GM20431 (cell line): ENCODE data around the gene PRG2.

Source experiments
- in situ Hi-C: fragments of 300-500 bp; cut with MseI, MboI; formaldehyde crosslinking; loops from one replicate; pipeline ENCODE4 v1.15.0; 2020; ENCODE audit warnings: low sequenced_read_pairs; ENCODE audit not compliant: unreplicated experiment

PRG2 gene

GRCh38 chr11:57353036-57353435, 37.4 kb downstream of the PRG2 start:
- in situ Hi-C loops, result no loop called here

- in situ Hi-C loops, result loop anchor here (25.0 kb wide), 1 partner anchor 313 kb away; the partner anchor contains the start of genes CLP1 and ZDHHC5
Observed at GRCh38 chr11:57349491-57350274, 40.8 kb downstream of the PRG2 start.

- in situ Hi-C loops, result loop anchor here (25.0 kb wide), 1 partner anchor 314 kb away; the partner anchor contains the start of genes CLP1 and ZDHHC5
Observed at GRCh38 chr11:57348636-57349313, 41.7 kb downstream of the PRG2 start.

- in situ Hi-C loops, result loop anchor here (25.0 kb wide), 1 partner anchor 314 kb away; the partner anchor contains the start of genes CLP1 and ZDHHC5
Observed at GRCh38 chr11:57348052-57348451, 42.4 kb downstream of the PRG2 start.

DNA sequence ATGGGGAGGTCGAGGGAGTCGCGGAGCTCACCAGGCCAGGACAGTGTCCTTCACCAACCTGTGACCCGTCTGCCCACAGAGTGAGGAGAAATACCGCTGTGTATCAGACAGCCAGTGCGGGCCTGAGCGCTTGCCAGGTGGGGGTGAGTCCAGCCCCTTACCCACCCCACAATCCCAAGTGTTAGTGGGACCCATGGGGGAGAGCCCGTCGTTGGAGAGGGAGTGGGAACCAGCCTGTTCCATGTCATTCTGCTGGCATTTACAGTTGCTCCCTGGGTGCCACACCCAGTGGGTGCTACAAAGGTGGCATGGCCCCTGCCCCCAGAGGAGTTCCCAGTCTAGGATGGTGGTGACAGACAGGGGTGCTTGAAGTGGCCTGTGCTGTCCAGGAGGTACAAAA, 43.1 kb downstream of the PRG2 start:
- in situ Hi-C loops, result loop anchor here (25.0 kb wide), 1 partner anchor 315 kb away; the partner anchor contains the start of genes CLP1 and ZDHHC5

DNA sequence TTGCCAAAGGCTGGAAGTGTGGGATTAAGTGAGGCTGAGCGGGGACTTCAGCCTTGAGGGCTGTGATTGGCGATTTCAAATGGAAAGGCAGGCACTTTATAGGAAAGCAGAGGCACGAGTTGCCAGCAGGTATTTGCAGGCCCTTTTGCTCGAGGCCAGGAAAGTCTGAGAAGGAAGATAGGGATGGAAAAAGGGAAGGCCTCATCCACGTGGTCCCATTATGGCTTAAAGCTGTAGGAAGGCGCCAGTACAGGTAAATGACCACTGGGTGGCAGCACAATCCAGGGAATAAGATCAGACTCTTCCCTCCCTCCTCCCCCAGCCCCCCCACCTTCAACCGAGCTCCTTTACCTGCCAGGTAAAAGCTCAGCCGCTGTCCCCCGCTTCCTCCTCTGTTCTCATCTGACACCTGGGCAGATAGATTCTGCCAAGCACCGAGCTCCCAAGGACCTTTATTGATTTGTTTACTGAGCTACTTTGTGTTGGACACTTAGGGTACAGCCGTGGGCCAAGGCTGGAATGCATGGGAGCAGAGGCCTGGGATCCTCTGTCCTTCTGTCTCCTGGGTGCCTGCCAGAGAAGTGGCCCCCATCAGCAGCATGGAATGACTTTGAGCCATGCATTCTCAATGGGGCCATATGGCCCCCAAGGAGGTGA, 44.8 kb downstream of the PRG2 start:
- in situ Hi-C loops, result loop anchor here (25.0 kb wide), 1 partner anchor 317 kb away; the partner anchor contains the start of genes CLP1 and ZDHHC5

- in situ Hi-C loops, result loop anchor here (25.0 kb wide), 1 partner anchor 317 kb away; the partner anchor contains the start of genes CLP1 and ZDHHC5
Observed at GRCh38 chr11:57344826-57345225, 45.6 kb downstream of the PRG2 start.

GRCh38 chr11:57343825-57344224, 46.6 kb downstream of the PRG2 start:
- in situ Hi-C loops, result loop anchor here (25.0 kb wide), 1 partner anchor 318 kb away; the partner anchor contains the start of genes CLP1 and ZDHHC5

- in situ Hi-C loops, result loop anchor here (25.0 kb wide), 1 partner anchor 320 kb away; the partner anchor contains the start of genes CLP1 and ZDHHC5
Observed at GRCh38 chr11:57342702-57343101, 47.7 kb downstream of the PRG2 start.

- in situ Hi-C loops, result loop anchor here (25.0 kb wide), 1 partner anchor 321 kb away; the partner anchor contains the start of genes CLP1 and ZDHHC5
Observed at GRCh38 chr11:57341250-57341808, 49.1 kb downstream of the PRG2 start.

- in situ Hi-C loops, result loop anchor here (25.0 kb wide), 1 partner anchor 322 kb away; the partner anchor contains the start of genes CLP1 and ZDHHC5
Observed at GRCh38 chr11:57340039-57340615, 50.3 kb downstream of the PRG2 start.

DNA sequence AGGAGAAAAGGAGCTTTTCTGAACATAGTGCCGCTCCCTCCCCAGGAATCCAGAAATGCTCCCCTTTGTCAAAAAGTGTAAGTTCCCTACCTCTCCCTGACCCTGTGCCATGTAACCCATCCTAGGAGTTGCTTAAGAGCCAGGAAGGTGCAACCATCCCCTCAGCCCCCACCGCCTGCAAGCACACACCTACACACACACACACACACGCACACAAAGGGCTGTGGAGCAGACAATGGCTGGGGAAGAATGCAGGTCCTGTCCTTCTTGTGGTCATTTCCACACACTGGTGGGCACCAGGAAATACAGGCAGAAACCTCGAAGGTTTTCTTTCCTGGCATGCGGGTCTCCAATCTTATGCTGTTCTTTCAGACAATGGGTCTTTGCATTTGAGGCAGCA, 51.1 kb downstream of the PRG2 start:
- in situ Hi-C loops, result loop anchor here (25.0 kb wide), 1 partner anchor 323 kb away; the partner anchor contains the start of genes CLP1 and ZDHHC5

DNA sequence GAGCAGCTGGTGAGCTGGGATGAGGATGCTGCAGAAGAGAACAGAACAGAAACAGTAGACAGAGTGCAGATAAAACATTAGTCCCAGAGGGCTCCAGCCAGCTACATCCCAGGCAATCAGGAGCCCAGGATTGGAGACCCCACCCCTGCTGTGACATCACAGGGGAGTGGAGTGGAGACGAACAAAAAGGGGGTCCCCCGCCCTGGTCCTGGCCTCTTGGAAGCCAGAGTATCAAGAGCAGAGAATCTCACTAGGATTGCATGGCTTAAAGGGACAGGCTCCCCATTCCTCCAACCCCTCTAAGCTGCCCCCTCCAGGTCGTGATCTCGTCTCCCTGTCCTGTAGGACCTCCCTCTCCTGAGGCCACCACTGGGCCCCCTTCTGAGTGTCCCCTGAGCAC, 52.3 kb downstream of the PRG2 start, which contains the start of gene P2RX3:
Gene P2RX3 (plus strand): TSS at position 211 of the 400 bp plus-strand sequence. CDS start 199 bp downstream, outside the sequence.
- in situ Hi-C loops, result loop anchor here (25.0 kb wide), 1 partner anchor 324 kb away; the partner anchor contains the start of genes CLP1 and ZDHHC5

DNA sequence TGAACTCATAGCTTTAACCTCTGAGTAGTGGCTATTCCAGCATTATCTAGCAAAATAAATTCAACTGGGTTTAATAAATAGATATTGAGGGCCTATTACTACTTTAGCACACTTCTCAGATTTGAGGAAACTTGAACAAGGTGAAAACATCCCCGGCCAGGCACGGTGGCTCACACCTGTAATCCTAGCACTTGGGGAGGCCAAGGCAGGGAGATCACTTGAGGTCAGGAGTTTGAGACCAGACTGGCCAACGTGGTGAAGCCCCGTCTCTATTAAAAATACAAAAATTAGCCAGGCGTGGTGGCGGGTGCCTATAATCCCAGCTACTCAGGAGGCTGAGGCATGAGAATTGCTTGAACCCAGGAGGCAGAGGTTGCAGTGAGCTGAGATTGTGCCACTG, 53.6 kb downstream of the PRG2 start:
- in situ Hi-C loops, result loop anchor here (25.0 kb wide), 1 partner anchor 325 kb away; the partner anchor contains the start of genes CLP1 and ZDHHC5
